Thyroid gland (tissue), 4 donors: Measurements from ENCODE around the gene CACNA1D.

Experiments
- CTCF ChIP-seq, 6 experiments: fragments of 200-600 bp in 3 of 6; fragments of 450-650 bp in 3 of 6; sonication (generic) in 3 of 6; IDR thresholded peaks; one replicate each; pipeline ENCODE4 v1.5.1; 2016 to 2019; ENCODE audit warnings: antibody characterized with exemption in 6 of 6, mild to moderate bottlenecking in 2 of 6, inconsistent platforms in 1 of 6, moderate library complexity in 1 of 6
- POLR2A ChIP-seq, 2 donors: fragments of 450-650 bp; IDR thresholded peaks; one replicate each; pipeline ENCODE4 v1.6.1; 2017; ENCODE audit warnings: antibody characterized with exemption in 2 of 2, mild to moderate bottlenecking in 2 of 2, moderate library complexity in 1 of 2

- TF ChIP-seq POLR2A (IDR thresholded peaks at IDR 0.05) (no peak), CTCF (IDR thresholded peaks at IDR 0.05) (no peak)
These were observed 328.9 kb downstream of the CACNA1D start for GRCh38 chr3:53823026-53823955.
